Retinal pigment epithelial cell (primary cell): ENCODE results near the gene RREB1.

ENCODE experiments used
- DNase-seq: peaks from one replicate; pipeline ENCODE4 v3.0.0-alpha.2; 2010; ENCODE audit warnings: low read depth
- H3K4me3 ChIP-seq: 2 replicates; pipeline ENCODE4 v1.5.1; 2011; ENCODE audit warnings: mild to moderate bottlenecking, low read length, control low read depth, moderate library complexity
- TF ChIP-seq, protein P1 (sequence below): conservative IDR thresholded peaks from 2 replicates; pipeline ENCODE4 v1.5.1; 2011; ENCODE audit warnings: low read depth, low read length, control low read depth, inconsistent platforms

RREB1 gene

DNA sequence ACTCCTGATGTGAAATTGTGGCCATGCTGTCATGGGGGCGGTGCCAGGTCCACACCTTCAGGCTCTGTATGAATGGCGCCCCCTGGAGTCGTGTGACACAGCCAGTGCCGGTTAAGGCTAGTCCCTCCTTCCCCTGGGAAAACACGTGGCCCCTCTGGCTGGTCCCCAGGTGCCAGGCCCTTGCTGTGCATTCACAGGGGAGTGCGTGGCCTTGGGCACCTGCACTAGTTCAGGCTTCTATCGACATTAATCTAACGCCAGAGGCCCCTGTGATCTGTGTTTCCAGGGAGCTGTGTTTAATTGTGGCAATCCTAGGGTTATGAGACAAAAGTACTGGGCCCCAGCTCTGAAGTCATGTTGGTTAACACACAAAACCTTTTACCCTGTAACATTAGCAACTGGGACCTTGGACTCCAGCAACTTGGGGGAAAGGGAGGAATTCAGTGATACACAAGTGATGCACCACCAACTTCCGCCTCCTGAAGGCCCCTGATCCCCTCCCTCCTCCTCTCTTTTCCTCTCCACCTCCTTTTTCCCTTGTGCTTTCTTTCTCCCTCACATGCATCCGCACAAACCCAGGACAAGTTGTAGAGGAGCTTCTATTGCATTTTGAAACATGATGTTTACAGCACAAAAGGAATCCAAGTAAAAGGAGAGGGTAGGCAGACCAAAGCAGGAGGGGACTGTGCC is 131.3 kb downstream of the RREB1 start:
- DNase-seq = peak; percentile 31
- no peak overlapping the region for H3K4me3 ChIP-seq
- TF ChIP-seq, protein P1, sequence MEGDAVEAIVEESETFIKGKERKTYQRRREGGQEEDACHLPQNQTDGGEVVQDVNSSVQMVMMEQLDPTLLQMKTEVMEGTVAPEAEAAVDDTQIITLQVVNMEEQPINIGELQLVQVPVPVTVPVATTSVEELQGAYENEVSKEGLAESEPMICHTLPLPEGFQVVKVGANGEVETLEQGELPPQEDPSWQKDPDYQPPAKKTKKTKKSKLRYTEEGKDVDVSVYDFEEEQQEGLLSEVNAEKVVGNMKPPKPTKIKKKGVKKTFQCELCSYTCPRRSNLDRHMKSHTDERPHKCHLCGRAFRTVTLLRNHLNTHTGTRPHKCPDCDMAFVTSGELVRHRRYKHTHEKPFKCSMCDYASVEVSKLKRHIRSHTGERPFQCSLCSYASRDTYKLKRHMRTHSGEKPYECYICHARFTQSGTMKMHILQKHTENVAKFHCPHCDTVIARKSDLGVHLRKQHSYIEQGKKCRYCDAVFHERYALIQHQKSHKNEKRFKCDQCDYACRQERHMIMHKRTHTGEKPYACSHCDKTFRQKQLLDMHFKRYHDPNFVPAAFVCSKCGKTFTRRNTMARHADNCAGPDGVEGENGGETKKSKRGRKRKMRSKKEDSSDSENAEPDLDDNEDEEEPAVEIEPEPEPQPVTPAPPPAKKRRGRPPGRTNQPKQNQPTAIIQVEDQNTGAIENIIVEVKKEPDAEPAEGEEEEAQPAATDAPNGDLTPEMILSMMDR = peak; percentile 77

DNA sequence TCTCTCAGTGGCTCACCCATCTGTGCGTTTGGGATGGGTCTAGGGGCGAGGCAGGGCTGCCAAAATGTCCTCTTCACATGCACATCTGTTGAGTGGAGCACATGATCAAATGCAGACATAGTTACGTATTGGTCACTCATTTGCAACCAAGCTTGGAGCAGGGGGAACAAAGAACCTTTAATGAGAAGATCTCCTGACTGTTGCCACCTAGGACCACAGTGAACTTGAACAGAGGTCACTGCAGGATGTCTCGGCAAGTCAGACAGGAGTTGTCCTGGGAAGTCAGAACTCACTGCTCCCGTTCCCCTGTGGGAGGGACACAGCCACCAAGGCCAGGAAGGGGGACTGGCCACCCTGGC is 131.8 kb downstream of the RREB1 start:
- TF ChIP-seq, protein P1 = no peak
- DNase-seq = no peak
- no peak overlapping the region for H3K4me3 ChIP-seq

DNA sequence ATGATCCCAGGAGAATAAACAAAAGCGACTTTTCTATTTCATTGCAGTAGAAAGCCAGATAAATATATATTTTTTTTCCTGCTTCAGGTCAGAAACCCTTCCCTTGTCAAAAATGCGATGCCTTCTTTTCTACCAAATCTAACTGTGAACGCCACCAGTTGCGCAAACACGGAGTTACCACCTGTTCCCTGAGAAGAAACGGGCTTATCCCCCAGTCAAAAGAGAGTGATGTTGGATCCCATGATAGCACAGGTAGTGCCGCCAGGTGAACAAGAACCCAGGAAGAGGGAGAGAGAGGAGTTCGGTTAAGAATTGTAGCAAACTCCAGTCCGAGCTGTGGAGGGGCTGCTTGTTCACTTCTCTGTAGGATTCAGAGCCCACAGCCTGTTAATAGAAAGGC is 132.6 kb downstream of the RREB1 start:
- no peak overlapping the region for H3K4me3 ChIP-seq
- DNase-seq = no peak
- TF ChIP-seq, protein P1 = no peak

DNA sequence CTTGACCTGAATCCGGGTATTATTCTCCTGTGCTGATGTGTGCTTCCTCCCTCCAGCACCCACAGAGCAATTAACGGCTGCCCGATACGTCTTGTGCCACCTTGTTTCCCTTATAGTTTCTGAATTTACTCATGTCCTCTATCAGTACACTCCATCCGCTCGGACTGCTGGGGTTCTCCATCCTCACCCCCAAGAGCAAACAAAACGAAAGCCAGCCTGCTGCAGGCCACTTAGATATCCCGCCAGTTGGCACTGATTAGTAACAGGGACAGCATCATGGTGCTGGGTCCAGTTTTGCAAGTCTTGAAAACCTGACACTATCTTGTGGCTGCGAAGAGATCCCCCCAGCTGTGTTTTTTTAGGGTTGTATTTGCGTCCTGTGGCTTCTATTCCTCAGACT is 133.4 kb downstream of the RREB1 start:
- TF ChIP-seq, protein P1 = no peak
- DNase-seq = no peak
- no peak overlapping the region for H3K4me3 ChIP-seq

DNA sequence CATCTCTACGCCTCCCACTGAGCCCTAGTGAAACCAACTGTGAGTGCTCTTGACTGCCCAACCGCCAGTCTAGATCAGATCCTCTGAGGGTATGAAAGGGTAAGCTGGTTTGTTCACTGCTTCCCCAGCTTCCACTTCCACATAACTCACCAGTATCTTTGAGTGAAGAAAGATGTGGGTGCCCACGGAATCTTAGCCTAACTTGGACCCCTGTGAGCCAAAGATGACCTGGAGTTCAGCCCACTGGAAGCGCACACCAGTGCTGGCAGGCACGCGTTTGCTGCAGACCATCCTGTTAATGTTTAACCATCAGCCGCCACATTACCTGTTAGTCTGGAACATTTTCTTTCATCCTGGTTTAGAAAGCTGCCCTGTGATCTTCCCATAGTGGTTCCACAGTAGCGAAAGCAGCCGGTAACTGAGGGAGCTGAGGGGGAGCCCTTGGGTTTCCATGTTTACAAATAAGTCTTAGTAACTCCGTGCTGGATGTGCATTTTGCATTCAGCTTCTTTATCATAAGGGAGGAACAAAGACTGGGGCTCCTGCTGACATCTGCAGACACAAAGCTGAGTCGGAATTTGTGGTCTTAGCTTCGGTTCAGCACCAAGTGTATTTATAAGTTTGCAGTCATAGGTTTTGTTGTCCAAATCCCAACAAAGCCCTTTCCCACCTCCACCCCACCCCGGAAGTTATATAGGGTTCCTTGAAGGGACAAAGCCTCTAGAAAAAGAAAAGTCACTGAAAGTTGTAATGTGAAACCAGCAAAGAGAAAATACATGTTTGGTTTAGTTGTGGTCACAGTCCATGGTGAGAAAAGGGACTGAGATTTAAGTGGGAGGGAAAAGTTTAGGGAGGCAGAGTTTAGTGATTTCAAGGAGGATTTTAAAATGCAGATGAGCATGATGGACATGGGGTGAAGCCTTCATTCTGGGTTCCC is 134.2 kb downstream of the RREB1 start:
- H3K4me3 ChIP-seq = no peak overlapping the region
- TF ChIP-seq, protein P1 = no peak
- DNase-seq = no peak

DNA sequence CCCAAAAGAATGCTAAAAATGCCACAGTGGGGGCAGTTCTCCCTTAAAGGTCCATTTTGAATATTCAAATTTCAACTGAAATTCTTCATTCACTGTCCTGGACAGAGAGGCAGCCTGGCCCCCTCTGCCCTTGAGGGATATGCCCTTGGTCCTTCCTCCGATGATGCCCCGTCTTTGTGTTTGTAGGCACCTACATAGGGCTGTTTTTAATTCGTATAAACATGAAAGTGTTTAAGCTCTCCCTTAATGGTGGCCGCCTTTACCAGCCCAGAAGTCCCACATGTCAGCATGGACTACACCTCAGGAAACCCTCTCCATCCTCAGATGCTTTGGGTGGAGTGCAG is 135.0 kb downstream of the RREB1 start:
- TF ChIP-seq, protein P1 = no peak
- no peak overlapping the region for H3K4me3 ChIP-seq
- no peak for DNase-seq
